K562 (cell line): ENCODE data around the gene VIM. TPM values are rescaled to one million over a fixed set of nuclear protein-coding genes. Genes with fewer than 3 reads are reported as not detected.

Source experiments
- ATF7 ChIP-seq: fragments of 450-650 bp; IDR thresholded peaks from 2 replicates; pipeline ENCODE4 v1.7.1; 2014; ENCODE audit warnings: mild to moderate bottlenecking, moderate library complexity
- ESRRA ChIP-seq: fragments of 450-650 bp; IDR thresholded peaks from 2 replicates; pipeline ENCODE4 v1.6.1; 2014; ENCODE audit warnings: low read depth, mild to moderate bottlenecking, moderate library complexity, borderline replicate concordance
- FOXP4 ChIP-seq: sonication (generic); formaldehyde crosslinking; IDR thresholded peaks from 2 replicates; pipeline ENCODE4 v1.8.0; 2022; ENCODE audit warnings: mild to moderate bottlenecking, missing genetic modification reagents, borderline replicate concordance
- IRF2 ChIP-seq: sonication (generic); formaldehyde crosslinking; IDR thresholded peaks from 2 replicates; pipeline ENCODE4 v1.8.1; 2022; ENCODE audit warnings: mild to moderate bottlenecking, missing genetic modification reagents
- L3MBTL2 ChIP-seq: fragments of 450-650 bp; IDR thresholded peaks from 2 replicates; pipeline ENCODE4 v1.6.1; 2016; ENCODE audit warnings: mild to moderate bottlenecking, moderate library complexity
- PKNOX1 ChIP-seq: fragments of 450-650 bp; IDR thresholded peaks from 2 replicates; pipeline ENCODE4 v1.6.1; 2016
- RBFOX2 ChIP-seq: fragments of 200-400 bp; formaldehyde crosslinking; IDR thresholded peaks from 2 replicates; pipeline ENCODE4 v1.6.1; 2017; ENCODE audit warnings: low read depth, mild to moderate bottlenecking, low read length, moderate library complexity
- SPI1 ChIP-seq: IDR thresholded peaks from 2 replicates; pipeline ENCODE4 v1.6.1; 2011; ENCODE audit warnings: low read depth, low read length, control low read depth, borderline replicate concordance
- TBL1XR1 ChIP-seq, 2 experiments: IDR thresholded peaks; 2 replicates each; pipeline ENCODE4 v1.6.1; 2012; ENCODE audit warnings: improper control_type of control experiment in 2 of 2, low read length in 2 of 2, mild to moderate bottlenecking in 1 of 2
- ZBTB26 ChIP-seq: fragments of 450-650 bp; formaldehyde crosslinking; IDR thresholded peaks from 2 replicates; pipeline ENCODE4 v1.4.0; 2022; ENCODE audit warnings: missing genetic modification characterization
- ZNF561 ChIP-seq: fragments of 450-650 bp; formaldehyde crosslinking; conservative IDR thresholded peaks from 2 replicates; pipeline ENCODE4 v1.4.0; 2020; ENCODE audit warnings: mild to moderate bottlenecking, moderate library complexity
- ZNF830 ChIP-seq: fragments of 250-450 bp; sonication (Bioruptor Pico); IDR thresholded peaks from 2 replicates; pipeline ENCODE4 v1.5.0; 2021; ENCODE audit warnings: mild to moderate bottlenecking
- polyA plus RNA-seq, 8 experiments: library from polyadenylated mRNA; depleted of rRNA in 4 of 8; stranded (reverse) in 5 of 8; unstranded in 3 of 8; fragments of >200 nt; fragmentation: Nextera tagmentation in 2 of 8; fragmentation: Illumina TruSeq in 1 of 8; extraction: Ambion mirVana in 2 of 8; extraction: Trizol in 1 of 8; gene quantifications; 2 replicates each; pipeline versions ENCODE4 v1.2.1 to v1.2.3, GENCODE V29; 2011 to 2014; ENCODE audit warnings: inconsistent platforms in 1 of 8, missing spikeins in 1 of 8
- total RNA-seq, 7 experiments: library from RNA; depleted of rRNA in 6 of 7; stranded (reverse); fragments of >200 nt in 6 of 7; fragmentation: Illumina TruSeq in 2 of 7; extraction: Trizol in 2 of 7; gene quantifications; 2 replicates each; pipeline versions ENCODE4 v1.2.1 to v1.2.3, GENCODE V29; 2011 to 2021; ENCODE audit warnings: low replicate concordance in 1 of 7
- TF ChIP-seq, protein P1 (sequence below): fragments of 450-650 bp; IDR thresholded peaks from 2 replicates; pipeline ENCODE4 v1.7.1; 2018; ENCODE audit warnings: mild to moderate bottlenecking, low read depth; ENCODE audit not compliant: partially characterized antibody
- TF ChIP-seq, protein P2 (sequence below): fragments of 250-450 bp; sonication (Bioruptor Pico); IDR thresholded peaks from 2 replicates; pipeline ENCODE4 v1.5.0; 2021; ENCODE audit warnings: mild to moderate bottlenecking, moderate library complexity
- TF ChIP-seq, protein P3 (sequence below): fragments of 450-650 bp; formaldehyde crosslinking; IDR thresholded peaks from 2 replicates; pipeline ENCODE4 v1.4.0; 2020; ENCODE audit warnings: mild to moderate bottlenecking

The VIM gene
- total and polyA plus RNA-seq, 9 of the 15 experiments (the other 6 are each of a cell fraction or from before 2014, with no cell fraction given) = 86.0 to 621 (median 383) TPM

- TF ChIP-seq ZNF561 (CRISPR knock-in tag) (no peak), IRF2 (no peak), L3MBTL2 (peak; percentile 8; the same call in 1 of the 2 replicates), SPI1 (no peak), TBL1XR1 (IDR thresholded peaks at IDR 0.05; ENCODE audit: low read length in 2 of 2) (no peak), ATF7 (no peak), ZBTB26 (CRISPR knock-in tag) (no peak), ZNF830 (no peak), PKNOX1 (peak; percentile 37; the same call in 1 of the 2 replicates), RBFOX2 (no peak), ESRRA (no peak), FOXP4 (CRISPR knock-in tag) (no peak)
- TF ChIP-seq, protein P1, sequence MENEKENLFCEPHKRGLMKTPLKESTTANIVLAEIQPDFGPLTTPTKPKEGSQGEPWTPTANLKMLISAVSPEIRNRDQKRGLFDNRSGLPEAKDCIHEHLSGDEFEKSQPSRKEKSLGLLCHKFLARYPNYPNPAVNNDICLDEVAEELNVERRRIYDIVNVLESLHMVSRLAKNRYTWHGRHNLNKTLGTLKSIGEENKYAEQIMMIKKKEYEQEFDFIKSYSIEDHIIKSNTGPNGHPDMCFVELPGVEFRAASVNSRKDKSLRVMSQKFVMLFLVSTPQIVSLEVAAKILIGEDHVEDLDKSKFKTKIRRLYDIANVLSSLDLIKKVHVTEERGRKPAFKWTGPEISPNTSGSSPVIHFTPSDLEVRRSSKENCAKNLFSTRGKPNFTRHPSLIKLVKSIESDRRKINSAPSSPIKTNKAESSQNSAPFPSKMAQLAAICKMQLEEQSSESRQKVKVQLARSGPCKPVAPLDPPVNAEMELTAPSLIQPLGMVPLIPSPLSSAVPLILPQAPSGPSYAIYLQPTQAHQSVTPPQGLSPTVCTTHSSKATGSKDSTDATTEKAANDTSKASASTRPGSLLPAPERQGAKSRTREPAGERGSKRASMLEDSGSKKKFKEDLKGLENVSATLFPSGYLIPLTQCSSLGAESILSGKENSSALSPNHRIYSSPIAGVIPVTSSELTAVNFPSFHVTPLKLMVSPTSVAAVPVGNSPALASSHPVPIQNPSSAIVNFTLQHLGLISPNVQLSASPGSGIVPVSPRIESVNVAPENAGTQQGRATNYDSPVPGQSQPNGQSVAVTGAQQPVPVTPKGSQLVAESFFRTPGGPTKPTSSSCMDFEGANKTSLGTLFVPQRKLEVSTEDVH = no peak
- TF ChIP-seq, protein P2, sequence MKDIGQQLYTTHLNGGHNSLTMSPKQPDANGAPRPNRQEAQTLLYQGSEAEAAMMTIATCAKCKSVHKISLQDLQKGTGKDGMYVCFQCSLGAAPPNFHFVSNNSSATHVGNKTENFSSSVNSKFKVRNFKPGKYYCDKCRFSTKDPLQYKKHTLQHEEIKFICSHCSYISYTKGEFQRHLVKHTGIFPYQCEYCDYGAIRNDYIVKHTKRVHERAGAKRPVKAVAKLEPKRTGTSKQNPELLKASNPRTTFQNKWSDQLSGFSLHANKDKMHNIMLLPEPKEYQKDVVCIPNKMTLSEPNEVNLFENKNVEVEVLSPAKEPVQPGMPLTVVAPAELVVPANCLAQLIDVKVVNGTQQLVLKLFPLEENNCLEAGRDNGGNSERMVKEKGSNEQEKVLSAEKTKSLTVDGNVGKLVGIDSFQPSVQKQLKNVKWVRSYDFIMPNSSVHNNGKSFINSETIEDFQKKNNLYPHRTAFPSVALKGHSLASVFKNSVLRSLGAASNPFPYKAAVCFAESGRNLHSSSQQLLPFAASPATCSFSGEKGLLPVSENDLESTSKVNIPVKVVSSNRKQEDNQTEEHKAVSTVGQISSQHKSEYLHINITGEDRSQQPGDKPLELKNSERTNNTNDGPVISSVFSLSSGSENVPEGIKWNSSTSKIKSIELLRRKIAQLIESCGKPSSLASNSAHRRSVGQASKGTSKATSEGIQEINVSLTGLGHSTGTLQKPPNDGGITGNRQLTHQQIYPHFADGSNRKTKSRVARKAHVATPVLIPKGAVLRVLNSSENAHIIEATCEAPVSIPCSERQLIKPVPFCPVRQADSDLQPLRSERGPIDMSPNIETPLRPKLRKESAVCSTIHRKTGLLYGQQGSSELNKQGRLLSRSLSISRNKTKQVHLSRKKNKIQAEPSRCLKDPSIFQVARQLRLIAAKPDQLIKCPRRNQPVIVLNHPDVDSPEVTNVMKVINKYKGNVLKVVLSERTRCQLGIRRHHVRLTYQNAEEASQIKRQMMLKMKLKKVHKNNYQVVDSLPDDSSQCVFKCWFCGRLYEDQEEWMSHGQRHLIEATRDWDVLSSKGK (CRISPR knock-in tag) = no peak
- TF ChIP-seq, protein P3, sequence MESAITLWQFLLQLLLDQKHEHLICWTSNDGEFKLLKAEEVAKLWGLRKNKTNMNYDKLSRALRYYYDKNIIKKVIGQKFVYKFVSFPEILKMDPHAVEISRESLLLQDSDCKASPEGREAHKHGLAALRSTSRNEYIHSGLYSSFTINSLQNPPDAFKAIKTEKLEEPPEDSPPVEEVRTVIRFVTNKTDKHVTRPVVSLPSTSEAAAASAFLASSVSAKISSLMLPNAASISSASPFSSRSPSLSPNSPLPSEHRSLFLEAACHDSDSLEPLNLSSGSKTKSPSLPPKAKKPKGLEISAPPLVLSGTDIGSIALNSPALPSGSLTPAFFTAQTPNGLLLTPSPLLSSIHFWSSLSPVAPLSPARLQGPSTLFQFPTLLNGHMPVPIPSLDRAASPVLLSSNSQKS (CRISPR knock-in tag) = no peak
Measured at GRCh38 chr10:17227367-17228090, 512 bp upstream of the VIM start (continued).
